Natural killer cell treated with Interleukin-12 subunit alpha and Interleukin-12 subunit beta and Interleukin-15 and Interleukin-18, amount 100 ng/mL, for 72 hours (primary cell): ENCODE measurements around the gene HK3. TPM values are rescaled to one million over a fixed set of nuclear protein-coding genes. Genes with fewer than 3 reads are reported as not detected.

ENCODE experiments used
- ATAC-seq, 2 donors: fragments of 150-1000 bp; cut with Tn5 transposase in 1 of 2; sonication (Bioruptor Pico), chemical (Tn5 transposase) in 1 of 2; 2 replicates each; pipeline ENCODE4 v1.10.0; 2021
- DNase-seq: peaks from one replicate; pipeline ENCODE4 v3.0.0; 2022; ENCODE audit warnings: low spot score
- H3K27ac Mint-ChIP-seq, 2 donors: 1 replicate in 1 of 2; 2 replicates in 1 of 2; pipeline ENCODE4 v1.8.0; 2022; ENCODE audit warnings: mixed read lengths in 2 of 2, mild to moderate bottlenecking in 1 of 2, moderate library complexity in 1 of 2
- H3K27me3 Mint-ChIP-seq, 2 donors: 1 replicate in 1 of 2; 2 replicates in 1 of 2; pipeline ENCODE4 v1.8.0; 2022; ENCODE audit warnings: mixed read lengths in 2 of 2
- H3K36me3 Mint-ChIP-seq: one replicate; pipeline ENCODE4 v1.8.0; 2022; ENCODE audit warnings: mixed read lengths
- H3K4me1 Mint-ChIP-seq, 2 donors: 1 replicate in 1 of 2; 2 replicates in 1 of 2; pipeline ENCODE4 v1.8.0; 2022; ENCODE audit warnings: low read depth in 2 of 2, mixed read lengths in 2 of 2, mild to moderate bottlenecking in 1 of 2
- H3K4me3 Mint-ChIP-seq: one replicate; pipeline ENCODE4 v1.8.0; 2022; ENCODE audit warnings: mixed read lengths
- H3K9me3 Mint-ChIP-seq: 2 replicates; pipeline ENCODE4 v1.8.0; 2022; ENCODE audit warnings: mixed read lengths
- total RNA-seq, 2 donors: library from RNA; stranded (reverse); gene quantifications; one replicate each; pipeline ENCODE4 v1.2.3, GENCODE V29; 2022

Gene HK3
- total RNA-seq, 2 donors from 2014 or later, result 0.36 to 13.3 TPM

DNA sequence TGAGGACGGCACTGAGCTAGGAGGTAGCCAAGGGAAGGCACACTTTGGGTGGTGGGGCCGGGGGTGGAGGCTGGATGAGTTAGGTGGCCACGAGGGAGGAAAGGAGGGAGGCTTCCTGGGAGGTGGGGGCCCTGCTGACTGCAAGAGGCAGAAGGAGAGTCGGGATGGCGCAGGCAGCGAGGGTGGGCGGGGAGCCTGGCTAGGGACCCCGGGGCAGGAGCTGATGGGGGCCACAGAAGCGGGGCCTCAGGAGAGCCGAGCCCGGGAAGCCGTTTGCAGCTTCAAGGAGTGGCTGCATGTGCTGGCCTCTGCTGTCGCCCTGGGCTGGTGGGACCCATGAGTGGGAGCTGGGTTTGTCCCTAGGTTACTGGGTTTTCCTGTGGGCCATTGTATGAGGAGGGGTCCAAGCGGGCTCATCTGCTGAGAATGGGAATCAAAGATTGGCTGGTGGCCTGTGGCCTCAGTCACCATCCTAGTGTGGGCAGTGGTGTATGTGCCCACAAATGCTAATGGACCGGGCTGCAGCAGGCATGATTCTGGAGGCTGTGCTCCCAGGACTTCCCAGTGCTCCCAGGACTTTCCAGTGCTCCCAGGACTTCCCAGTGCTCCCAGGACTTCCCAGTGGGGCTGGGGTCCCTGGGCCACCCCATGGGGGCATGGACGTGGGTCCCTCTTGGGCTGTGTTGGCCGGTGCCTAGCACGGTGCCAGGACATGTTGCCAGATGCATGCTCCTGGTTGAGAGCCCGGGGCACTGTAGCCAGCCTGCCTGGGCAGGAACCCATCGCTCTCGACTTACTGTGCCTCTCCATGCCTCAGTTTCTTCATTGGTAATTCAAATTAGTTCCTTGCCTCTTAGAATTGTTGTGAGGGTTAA lies 48.5 kb downstream of the HK3 start:
- H3K27me3 Mint-ChIP-seq, result peaks cover 15 to 20% of the 10 kb centered on the region in 2 donors
- H3K27ac Mint-ChIP-seq, result no peak overlapping the region
- no peak for ATAC-seq
- no peaks in the 10 kb centered on the region for H3K36me3 Mint-ChIP-seq
- H3K9me3 Mint-ChIP-seq, result no peaks in the 10 kb centered on the region
- no peaks in the 10 kb centered on the region for H3K4me1 Mint-ChIP-seq
- no peak overlapping the region for H3K4me3 Mint-ChIP-seq
- DNase-seq, result no peak

- DNase-seq (no peak), ATAC-seq (no peak)
- Mint-ChIP-seq H3K9me3 (no peaks in the 10 kb centered on the region), H3K27ac (no peak overlapping the region), H3K4me3 (no peak overlapping the region), H3K36me3 (no peaks in the 10 kb centered on the region), H3K4me1 (peaks cover 0 to 2% of the 10 kb centered on the region in 2 donors), H3K27me3 (peaks cover 18 to 26% of the 10 kb centered on the region in 2 donors)
Observed at GRCh38 chr5:176849611-176850227, 49.4 kb downstream of the HK3 start.

DNA sequence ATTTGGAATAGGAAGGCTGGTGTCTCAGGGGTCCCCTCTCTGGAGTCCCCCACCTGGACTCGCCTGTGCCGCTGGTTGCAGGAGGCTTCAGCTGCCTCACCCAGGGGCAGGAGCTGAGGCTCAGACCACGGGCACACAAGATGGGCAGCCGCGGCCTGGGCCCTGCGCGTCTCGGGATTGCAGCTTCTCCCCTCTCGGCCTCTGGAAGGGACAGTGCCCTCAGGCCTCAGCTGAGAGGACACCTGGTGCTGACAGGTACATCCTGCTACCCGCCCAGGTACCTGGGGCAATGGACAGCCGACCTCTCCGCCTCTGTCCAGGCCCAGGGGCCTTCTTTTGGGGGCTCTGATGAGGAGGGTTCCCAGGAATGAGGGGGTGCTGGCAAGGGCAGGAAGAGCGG lies 50.5 kb downstream of the HK3 start:
- no peak for ATAC-seq
- peaks cover 18 to 29% of the 10 kb centered on the region in 2 donors for H3K27me3 Mint-ChIP-seq
- H3K4me1 Mint-ChIP-seq, result peaks cover 0 to 2% of the 10 kb centered on the region in 2 donors
- no peak overlapping the region for H3K4me3 Mint-ChIP-seq
- H3K27ac Mint-ChIP-seq, result no peak overlapping the region
- DNase-seq, result no peak
- no peaks in the 10 kb centered on the region for H3K36me3 Mint-ChIP-seq
- H3K9me3 Mint-ChIP-seq, result no peaks in the 10 kb centered on the region

GRCh38 chr5:176847726-176848290 lies 51.3 kb downstream of the HK3 start:
- H3K36me3 Mint-ChIP-seq, result no peaks in the 10 kb centered on the region
- no peaks in the 10 kb centered on the region for H3K9me3 Mint-ChIP-seq
- H3K27me3 Mint-ChIP-seq, result peaks cover 18 to 28% of the 10 kb centered on the region in 2 donors
- no peak overlapping the region for H3K4me3 Mint-ChIP-seq
- no peak for ATAC-seq
- no peak for DNase-seq
- H3K27ac Mint-ChIP-seq, result no peak overlapping the region
- H3K4me1 Mint-ChIP-seq, result peaks cover 0 to 2% of the 10 kb centered on the region in 2 donors

GRCh38 chr5:176847148-176847547 lies 52.0 kb downstream of the HK3 start:
- Mint-ChIP-seq H3K27ac (no peak overlapping the region), H3K36me3 (no peaks in the 10 kb centered on the region), H3K27me3 (peaks cover 14 to 26% of the 10 kb centered on the region in 2 donors)

DNA sequence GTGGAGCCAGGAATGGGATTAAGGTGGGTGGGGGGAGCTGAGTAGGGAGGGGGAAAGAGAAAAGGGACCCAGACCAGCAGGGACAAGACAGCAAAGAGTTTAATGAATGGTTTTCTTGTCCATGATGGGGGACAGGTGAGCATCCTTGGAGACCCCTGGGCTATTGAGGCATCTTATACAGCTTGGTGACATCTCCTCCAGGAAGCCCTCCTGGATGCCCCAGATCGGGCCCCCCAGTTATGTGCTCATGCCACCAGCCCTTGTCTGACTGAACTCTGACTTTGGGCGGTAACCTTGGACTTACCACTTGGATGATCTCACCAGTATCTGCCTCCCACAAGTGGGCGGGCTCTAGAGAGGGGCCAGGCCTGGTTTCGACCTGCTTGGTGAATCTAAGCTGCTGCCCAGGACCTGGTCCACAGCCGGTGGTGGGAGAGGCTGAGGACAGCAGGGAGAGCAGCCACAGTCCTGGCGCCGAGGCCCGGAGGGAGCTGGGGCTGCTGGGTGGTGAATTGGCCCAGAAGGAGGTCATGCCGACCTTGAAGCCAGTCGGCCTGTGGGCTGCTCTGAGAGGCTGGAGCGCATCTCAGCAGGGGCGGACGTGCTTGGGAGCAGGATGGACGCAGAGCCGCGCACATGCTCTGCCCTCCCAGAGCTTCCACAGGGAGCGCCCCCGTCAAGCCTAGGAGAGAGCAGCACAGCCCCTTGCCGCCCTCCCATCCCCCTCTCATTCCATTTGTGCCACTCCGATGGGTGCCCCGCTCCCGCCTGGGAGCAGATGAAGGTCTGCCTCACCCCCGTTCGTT lies 52.6 kb downstream of the HK3 start:
- peaks cover 0 to 2% of the 10 kb centered on the region in 2 donors for H3K4me1 Mint-ChIP-seq

More at GRCh38 chr5:176847148-176847547, 52.0 kb downstream of the HK3 start:
- no peak for DNase-seq
- Mint-ChIP-seq H3K4me1 (peaks cover 0 to 2% of the 10 kb centered on the region in 2 donors), H3K4me3 (no peak overlapping the region), H3K9me3 (no peaks in the 10 kb centered on the region)
- no peak for ATAC-seq

GRCh38 chr5:176845392-176845713 lies 53.8 kb downstream of the HK3 start:
- Mint-ChIP-seq H3K4me1 (peaks cover 0 to 2% of the 10 kb centered on the region in 2 donors), H3K27me3 (peaks cover 10 to 26% of the 10 kb centered on the region in 2 donors)

More for the DNA sequence above, 52.6 kb downstream of the HK3 start:
- Mint-ChIP-seq H3K27ac (no peak overlapping the region), H3K27me3 (peaks cover 10 to 26% of the 10 kb centered on the region in 2 donors), H3K4me3 (no peak overlapping the region), H3K36me3 (no peaks in the 10 kb centered on the region), H3K9me3 (no peaks in the 10 kb centered on the region)
- DNase-seq, result no peak
- no peak for ATAC-seq

DNA sequence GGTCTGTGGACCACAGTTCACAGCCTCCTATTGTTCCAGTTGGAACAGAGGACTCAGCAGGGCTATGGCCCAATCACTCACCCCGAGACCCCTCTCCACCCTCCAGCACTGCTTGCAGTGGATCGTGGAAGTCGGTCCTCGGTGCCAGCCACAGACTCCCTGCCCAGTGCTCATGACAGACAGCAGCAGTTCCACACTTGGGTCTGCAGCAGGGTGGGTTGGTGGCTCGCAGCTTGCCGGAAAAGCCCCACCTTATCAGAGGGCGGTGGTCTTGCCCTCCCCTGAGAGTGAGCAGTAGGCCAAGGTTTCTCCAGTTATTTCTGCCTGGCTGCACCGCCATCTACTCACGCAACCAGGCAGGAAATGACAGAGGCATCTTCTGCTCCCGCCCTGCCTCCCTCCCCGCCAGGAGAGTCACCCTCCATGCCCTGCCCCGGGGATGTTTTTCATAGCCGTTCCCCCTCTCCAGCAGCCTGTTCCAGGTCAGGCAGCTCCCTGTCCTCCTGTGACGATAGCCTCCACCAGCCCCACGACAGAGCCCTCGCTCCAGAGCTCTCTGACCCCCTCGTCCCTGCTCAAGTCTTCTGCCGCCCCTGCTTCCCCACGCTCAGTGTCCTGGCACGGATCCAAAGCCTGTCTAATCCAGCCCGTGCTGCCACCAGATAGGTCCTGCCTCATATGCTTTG lies 54.3 kb downstream of the HK3 start:
- peak in 1 of 2 donors; percentile 20 for ATAC-seq
- Mint-ChIP-seq H3K27ac (no peak overlapping the region), H3K4me1 (peaks cover 0 to 2% of the 10 kb centered on the region in 2 donors), H3K9me3 (no peaks in the 10 kb centered on the region), H3K4me3 (no peak overlapping the region), H3K27me3 (peaks cover 10 to 22% of the 10 kb centered on the region in 2 donors), H3K36me3 (no peaks in the 10 kb centered on the region)
- DNase-seq, result no peak

More at GRCh38 chr5:176845392-176845713, 53.8 kb downstream of the HK3 start:
- no peak for DNase-seq
- ATAC-seq, result no peak
- Mint-ChIP-seq H3K27ac (no peak overlapping the region), H3K4me3 (no peak overlapping the region), H3K9me3 (no peaks in the 10 kb centered on the region), H3K36me3 (no peaks in the 10 kb centered on the region)

DNA sequence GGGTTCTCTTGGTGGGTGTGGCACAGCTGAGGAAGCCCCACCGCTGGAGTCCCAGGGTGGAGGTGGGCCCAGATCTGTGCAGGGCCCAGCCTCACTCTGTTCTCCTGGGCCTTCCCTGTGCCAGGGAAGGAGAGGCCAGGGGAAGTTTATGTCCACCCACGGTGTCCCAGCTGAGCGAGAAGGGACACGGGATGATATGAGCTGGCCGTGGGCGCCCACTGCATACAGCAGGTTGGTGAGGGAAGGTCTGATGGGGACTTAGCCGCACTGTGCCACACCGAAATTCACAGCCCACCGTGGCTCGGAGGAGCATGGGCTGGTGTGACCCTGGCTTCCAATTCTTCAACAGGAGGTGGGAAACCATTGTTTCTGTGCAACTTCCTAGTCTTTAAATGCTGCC lies 54.9 kb downstream of the HK3 start:
- Mint-ChIP-seq H3K36me3 (no peaks in the 10 kb centered on the region), H3K4me1 (peaks cover 0 to 2% of the 10 kb centered on the region in 2 donors), H3K27ac (no peak overlapping the region), H3K9me3 (no peaks in the 10 kb centered on the region), H3K4me3 (no peak overlapping the region), H3K27me3 (peaks cover 10 to 21% of the 10 kb centered on the region in 2 donors)
- DNase-seq (no peak), ATAC-seq (peak in 1 of 2 donors; percentile 28)

DNA sequence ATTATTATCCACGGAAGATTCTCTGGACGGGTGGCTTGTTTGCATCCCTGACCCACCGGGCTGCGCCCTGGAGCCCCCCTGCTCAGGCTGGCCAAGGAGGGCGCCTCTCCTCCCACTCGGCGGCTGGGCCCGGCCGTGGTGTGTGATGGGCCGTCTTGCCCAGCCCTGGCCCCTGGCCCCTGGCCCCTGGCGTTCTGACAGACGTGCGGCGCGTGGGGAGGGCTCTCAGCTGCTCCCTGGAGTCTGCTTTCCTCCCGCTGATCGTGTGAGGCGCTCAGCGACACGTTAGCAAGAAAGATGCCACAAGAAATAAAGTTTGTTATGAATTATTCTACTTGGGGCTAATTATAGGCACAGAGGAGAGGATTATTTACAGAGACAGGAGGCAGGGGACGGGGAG lies 55.5 kb downstream of the HK3 start:
- Mint-ChIP-seq H3K27ac (no peak overlapping the region), H3K27me3 (peaks cover 10 to 21% of the 10 kb centered on the region in 2 donors), H3K4me3 (no peak overlapping the region), H3K4me1 (peaks cover 0 to 2% of the 10 kb centered on the region in 2 donors), H3K36me3 (no peaks in the 10 kb centered on the region), H3K9me3 (no peaks in the 10 kb centered on the region)
- ATAC-seq (no peak), DNase-seq (no peak)

DNA sequence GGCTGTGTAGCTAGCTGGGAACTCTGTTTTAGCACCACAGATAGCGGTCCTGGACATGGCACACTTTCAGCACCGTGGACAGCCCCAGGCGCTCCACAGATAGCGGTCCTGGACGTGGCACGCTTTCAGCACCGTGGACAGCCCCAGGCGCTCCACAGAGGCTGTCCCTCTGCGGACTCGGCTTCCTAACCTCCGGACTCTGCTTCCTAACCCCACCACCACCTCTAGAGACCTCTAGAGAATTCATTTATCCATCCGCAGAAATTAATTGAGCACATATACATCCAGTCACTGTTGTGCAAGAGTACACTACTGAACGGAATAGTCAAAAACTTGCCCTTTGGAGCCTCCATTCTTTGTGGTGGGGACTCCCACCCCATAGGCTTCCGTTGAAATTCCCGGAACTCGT lies 61.4 kb downstream of the HK3 start:
- no peaks in the 10 kb centered on the region for H3K9me3 Mint-ChIP-seq
- no peaks in the 10 kb centered on the region for H3K4me1 Mint-ChIP-seq
- peaks cover 9 to 11% of the 10 kb centered on the region in 2 donors for H3K27me3 Mint-ChIP-seq
- DNase-seq (peak; percentile 79), ATAC-seq (peak; percentile 85 to 87)
- H3K36me3 Mint-ChIP-seq, result no peaks in the 10 kb centered on the region
- H3K4me3 Mint-ChIP-seq, result no peak overlapping the region
- H3K27ac Mint-ChIP-seq, result no peak overlapping the region

GRCh38 chr5:176836811-176837706 lies 62.1 kb downstream of the HK3 start:
- H3K36me3 Mint-ChIP-seq, result no peaks in the 10 kb centered on the region
- H3K27me3 Mint-ChIP-seq, result peaks cover 11 to 14% of the 10 kb centered on the region in 2 donors
- no peak for DNase-seq
- ATAC-seq, result no peak
- no peak overlapping the region for H3K27ac Mint-ChIP-seq
- no peak overlapping the region for H3K4me3 Mint-ChIP-seq
- H3K9me3 Mint-ChIP-seq, result no peaks in the 10 kb centered on the region
- H3K4me1 Mint-ChIP-seq, result no peaks in the 10 kb centered on the region
